IMR-90 (cell line): ENCODE data around the gene PYDC1. TPM values are rescaled to one million over a fixed set of nuclear protein-coding genes. Genes with fewer than 3 reads are reported as not detected.

ENCODE experiments used
- ATAC-seq: fragments of 200-7000 bp; cut with Tn5 transposase; 2 replicates; pipeline ENCODE4 v1.9.1; 2020; ENCODE audit warnings: low read depth, mild to moderate bottlenecking, moderate library complexity
- BruUV-seq: library from RNA; stranded (reverse); fragments of 400-500 nt; replicated peaks from 2 replicates; lab custom pipeline; 2021; lab: Mats Ljungman, UMichigan
- CTCF ChIA-PET: fragments of 300-600 bp; formaldehyde crosslinking; extraction: SDS; loops from one replicate; lab custom pipeline; 2021; ENCODE audit warnings: antibody characterized with exemption; lab: Yijun Ruan, JAX
- POLR2A ChIA-PET: fragments of 300-600 bp; sonication (Branson Sonifier 250); formaldehyde crosslinking; loops from one replicate; lab custom pipeline; 2022; ENCODE audit warnings: antibody characterized with exemption; ENCODE audit not compliant: unreplicated experiment; lab: Charles Lee
- DNase-seq: peaks from one replicate; pipeline ENCODE4 v3.0.0; 2013
- H2AFZ ChIP-seq: replicated peaks from 2 replicates; pipeline ENCODE3; 2013; ENCODE audit warnings: low read length, mild to moderate bottlenecking; ENCODE audit not compliant: poor library complexity
- H2AK5ac ChIP-seq: 2 replicates; pipeline ENCODE4 v1.6.1; 2013; ENCODE audit warnings: low read depth, low read length, inconsistent platforms
- H2AK9ac ChIP-seq: replicated peaks from 2 replicates; pipeline ENCODE3; 2013; ENCODE audit warnings: mild to moderate bottlenecking, low read depth, low read length, moderate library complexity; ENCODE audit not compliant: poor library complexity
- H2BK120ac ChIP-seq: 2 replicates; pipeline ENCODE4 v1.6.1; 2013; ENCODE audit warnings: low read depth, low read length, inconsistent platforms
- H2BK15ac ChIP-seq: 3 replicates; pipeline ENCODE4 v1.6.1; 2013; ENCODE audit warnings: low read depth, low read length, inconsistent platforms
- H2BK20ac ChIP-seq: 2 replicates; pipeline ENCODE4 v1.6.1; 2013; ENCODE audit warnings: low read depth, mild to moderate bottlenecking, inconsistent platforms, low read length, moderate library complexity
- H2BK5ac ChIP-seq: 2 replicates; pipeline ENCODE4 v1.6.1; 2013; ENCODE audit warnings: mild to moderate bottlenecking, low read depth, low read length, inconsistent platforms; ENCODE audit not compliant: poor library complexity, severe bottlenecking
- H3K14ac ChIP-seq: replicated peaks from 2 replicates; pipeline ENCODE4 v1.6.1; 2013; ENCODE audit warnings: low read depth, low read length, inconsistent platforms
- H3K18ac ChIP-seq: 2 replicates; pipeline ENCODE4 v1.6.1; 2013; ENCODE audit warnings: low read depth, low read length, control low read depth
- H3K23ac ChIP-seq: 2 replicates; pipeline ENCODE4 v1.6.1; 2013; ENCODE audit warnings: low read depth, low read length, inconsistent platforms
- H3K27ac ChIP-seq: 2 replicates; pipeline ENCODE4 v1.5.1; 2013; ENCODE audit warnings: mild to moderate bottlenecking, control low read depth, low read length; ENCODE audit not compliant: insufficient read depth
- H3K27me3 ChIP-seq: 2 replicates; pipeline ENCODE4 v1.6.1; 2013; ENCODE audit warnings: low read length; ENCODE audit not compliant: control insufficient read depth, insufficient read depth
- H3K36me3 ChIP-seq: 2 replicates; pipeline ENCODE4 v1.6.1; 2013; ENCODE audit warnings: low read length, mixed read lengths; ENCODE audit not compliant: control insufficient read depth, insufficient read depth
- H3K4ac ChIP-seq: 2 replicates; pipeline ENCODE4 v1.6.1; 2013; ENCODE audit warnings: low read depth, low read length, inconsistent platforms
- H3K4me1 ChIP-seq: 2 replicates; pipeline ENCODE4 v1.6.1; 2013; ENCODE audit warnings: low read length, mixed read lengths; ENCODE audit not compliant: control insufficient read depth, insufficient read depth
- H3K4me2 ChIP-seq: 2 replicates; pipeline ENCODE4 v1.6.1; 2013; ENCODE audit warnings: low read depth, mild to moderate bottlenecking, control low read depth, low read length, moderate library complexity
- H3K4me3 ChIP-seq: 2 replicates; pipeline ENCODE4 v1.5.1; 2013; ENCODE audit warnings: low read depth, mild to moderate bottlenecking, control low read depth, low read length, moderate library complexity; ENCODE audit not compliant: insufficient read depth
- H3K56ac ChIP-seq: 2 replicates; pipeline ENCODE4 v1.6.1; 2013; ENCODE audit warnings: low read length, inconsistent platforms; ENCODE audit not compliant: insufficient read depth; ENCODE audit errors: extremely low read depth
- H3K79me1 ChIP-seq, 2 experiments: 2 replicates each; pipeline ENCODE4 v1.6.1; 2013; ENCODE audit warnings: low read length in 2 of 2, inconsistent platforms in 1 of 2, low read depth in 1 of 2
- H3K9ac ChIP-seq: 2 replicates; pipeline ENCODE4 v1.6.1; 2013; ENCODE audit warnings: low read depth, low read length, control low read depth
- H3K9me1 ChIP-seq: 2 replicates; pipeline ENCODE4 v1.6.1; 2013; ENCODE audit warnings: low read length, inconsistent platforms; ENCODE audit not compliant: insufficient read depth
- H3K9me3 ChIP-seq: 2 replicates; pipeline ENCODE4 v1.6.1; 2013; ENCODE audit warnings: low read length; ENCODE audit not compliant: control insufficient read depth, insufficient read depth
- H4K20me1 ChIP-seq: 2 replicates; pipeline ENCODE4 v1.6.1; 2013; ENCODE audit warnings: low read length, inconsistent platforms; ENCODE audit not compliant: insufficient read depth
- H4K5ac ChIP-seq: 2 replicates; pipeline ENCODE4 v1.6.1; 2013; ENCODE audit warnings: mild to moderate bottlenecking, low read depth, low read length, control low read depth
- H4K8ac ChIP-seq, 2 experiments: 2 replicates each; pipeline ENCODE4 v1.6.1; 2013; ENCODE audit warnings: low read depth in 2 of 2, low read length in 2 of 2, control low read depth in 1 of 2, inconsistent platforms in 1 of 2
- H4K91ac ChIP-seq: 2 replicates; pipeline ENCODE4 v1.6.1; 2013; ENCODE audit warnings: low read depth, low read length, inconsistent platforms; ENCODE audit not compliant: insufficient read depth
- BHLHE40 ChIP-seq: fragments of 150-350 bp; IDR thresholded peaks from 2 replicates; pipeline ENCODE4 v1.6.1; 2016; ENCODE audit warnings: mild to moderate bottlenecking, low read depth, low read length
- CHD1 ChIP-seq: IDR thresholded peaks from 2 replicates; pipeline ENCODE4 v1.6.1; 2012; ENCODE audit warnings: low read depth, low read length, improper control_type of control experiment
- FOS ChIP-seq: fragments of 150-350 bp; IDR thresholded peaks from 2 replicates; pipeline ENCODE4 v1.6.1; 2016; ENCODE audit warnings: low read depth, low read length
- MAFK ChIP-seq: IDR thresholded peaks from 2 replicates; pipeline ENCODE4 v1.6.1; 2012; ENCODE audit warnings: low read depth, low read length, improper control_type of control experiment
- MAZ ChIP-seq: IDR thresholded peaks from 2 replicates; pipeline ENCODE4 v1.6.1; 2012; ENCODE audit warnings: low read depth, mild to moderate bottlenecking, low read length, improper control_type of control experiment, moderate library complexity, borderline replicate concordance
- NFE2L2 ChIP-seq: fragments of 150-350 bp; IDR thresholded peaks from 2 replicates; pipeline ENCODE4 v1.6.1; 2016; ENCODE audit warnings: low read depth, mild to moderate bottlenecking, low read length
- RAD21 ChIP-seq: IDR thresholded peaks from 2 replicates; pipeline ENCODE4 v1.6.1; 2012; ENCODE audit warnings: low read length, improper control_type of control experiment
- RCOR1 ChIP-seq: IDR thresholded peaks from 2 replicates; pipeline ENCODE4 v1.6.1; 2012; ENCODE audit warnings: mild to moderate bottlenecking, low read length, improper control_type of control experiment; ENCODE audit not compliant: insufficient replicate concordance
- RFX5 ChIP-seq: IDR thresholded peaks from 2 replicates; pipeline ENCODE4 v1.8.0; 2012; ENCODE audit warnings: low read depth, mild to moderate bottlenecking, low read length, moderate library complexity
- SMC3 ChIP-seq: fragments of 150-350 bp; IDR thresholded peaks from 2 replicates; pipeline ENCODE4 v1.6.1; 2016; ENCODE audit warnings: low read depth, mild to moderate bottlenecking, antibody characterized with exemption, low read length, moderate library complexity
- WGBS, 2 experiments: methylation state at CpG; one replicate each; pipeline versions ENCODE4 v1.1.5 to v1.1.7; 2013; ENCODE audit warnings: missing lambda C conversion rate in 2 of 2; ENCODE audit not compliant: insufficient read length in 1 of 2; ENCODE audit errors: extremely low coverage in 2 of 2; 5-methylcytosine and 5-hydroxymethylcytosine counted together
- dilution Hi-C: fragments of 300-500 bp; cut with HindIII; formaldehyde crosslinking; loops from one replicate; pipeline ENCODE4 v1.14.3; 2018; ENCODE audit warnings: low sequenced_read_pairs; ENCODE audit not compliant: unreplicated experiment
- in situ Hi-C: fragments of 300-500 bp; cut with MboI; formaldehyde crosslinking; loops from 3 replicates; pipeline ENCODE4 v1.14.3; 2019; ENCODE audit warnings: low sequenced_read_pairs, inconsistent platforms, mixed read lengths
- intact Hi-C: fragments of 100-400 bp; cut with micrococcal nuclease; formaldehyde crosslinking; loops from 2 replicates; pipeline ENCODE4 v1.10.0; 2022
- polyA plus RNA-seq, 3 experiments: library from polyadenylated mRNA; depleted of rRNA; stranded (reverse); fragments of >200 nt; gene quantifications; 2 replicates each; pipeline ENCODE4 v1.2.3, GENCODE V29; 2012; ENCODE audit warnings: low replicate concordance in 1 of 3
- total RNA-seq: library from RNA; depleted of rRNA; stranded (reverse); fragments of >200 nt; gene quantifications from 2 replicates; pipeline ENCODE4 v1.2.3, GENCODE V29; 2012
- TF ChIP-seq, protein P1 (sequence below): fragments of 150-350 bp; IDR thresholded peaks from 2 replicates; pipeline ENCODE4 v1.6.1; 2017; ENCODE audit warnings: mild to moderate bottlenecking, antibody characterized with exemption, low read length, low read depth
- TF ChIP-seq, protein P2 (sequence below): conservative IDR thresholded peaks from 2 replicates; pipeline ENCODE4 v1.5.1; 2012; ENCODE audit warnings: mild to moderate bottlenecking, low read depth, low read length, improper control_type of control experiment

The PYDC1 gene
- total and polyA plus RNA-seq, 2 of the 4 experiments (the other 2 are of a cell fraction): not detected

DNA sequence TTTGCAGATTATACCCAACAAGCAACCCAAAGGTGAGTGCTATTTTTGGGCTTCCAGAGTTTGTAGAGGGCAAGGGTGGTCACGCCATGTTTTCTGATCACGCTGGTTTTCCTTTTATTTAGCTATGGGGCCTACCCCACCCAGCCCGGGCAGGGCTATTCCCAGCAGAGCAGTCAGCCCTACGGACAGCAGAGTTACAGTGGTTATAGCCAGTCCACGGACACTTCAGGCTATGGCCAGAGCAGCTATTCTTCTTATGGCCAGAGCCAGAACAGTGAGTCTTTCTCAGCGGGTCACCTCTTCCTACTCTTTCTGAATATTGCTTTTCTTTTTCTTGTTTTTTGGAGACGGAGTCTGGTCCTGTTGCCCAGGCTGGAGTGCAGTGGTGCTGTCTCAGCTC is 34.5 kb downstream of the PYDC1 start:
- Histone ChIP-seq H4K91ac (no peak overlapping the region), H3K4me3 (peak overlapping the region; percentile 69), H3K4me1 (peaks cover 6% of the 10 kb centered on the region; the same call in 1 of the 2 replicates), H3K27ac (no peak overlapping the region), H3K14ac (0 out of 2 replicates have a peak overlapping the region, but pooled peaks have one; percentile 11), H3K9ac (peak overlapping the region; percentile 42), H3K9me3 (no peaks in the 10 kb centered on the region), H2AFZ (peak overlapping the region; percentile 57), H4K5ac (no peak overlapping the region), H2AK5ac (no peak overlapping the region), H3K23ac (peak overlapping the region; percentile 58), H2BK20ac (no peak overlapping the region), H2BK120ac (peak overlapping the region; percentile 65; the same call in 1 of the 2 replicates), H2BK5ac (no peak overlapping the region), H3K27me3 (no peaks in the 10 kb centered on the region), H3K4me2 (peak overlapping the region; percentile 81), H2BK15ac (no peak overlapping the region), H3K36me3 (peaks cover 52% of the 10 kb centered on the region), H3K79me1 (peaks cover 21 to 61% of the 10 kb centered on the region in 2 experiments), H2AK9ac (no peak overlapping the region), H4K8ac (no peak overlapping the region), H3K56ac (no peak overlapping the region), H3K18ac (no peak overlapping the region), H3K4ac (no peak overlapping the region), H3K9me1 (peaks cover 11% of the 10 kb centered on the region), H4K20me1 (peaks cover 78% of the 10 kb centered on the region)
- in situ Hi-C loops: no loop called here
- ChIA-PET CTCF (no interaction called here), POLR2A (interaction anchor here (0.5 kb wide), 1 partner anchor 160 kb away, joined by 6 read pairs; no protein-coding TSS in a partner anchor)
- dilution Hi-C loops: no loop called here
- TF ChIP-seq RFX5 (no peak), FOS (no peak), MAZ (no peak), NFE2L2 (no peak), BHLHE40 (no peak), RCOR1 (no peak), SMC3 (no peak), RAD21 (no peak), CHD1 (no peak), MAFK (no peak)
- TF ChIP-seq, protein P1, sequence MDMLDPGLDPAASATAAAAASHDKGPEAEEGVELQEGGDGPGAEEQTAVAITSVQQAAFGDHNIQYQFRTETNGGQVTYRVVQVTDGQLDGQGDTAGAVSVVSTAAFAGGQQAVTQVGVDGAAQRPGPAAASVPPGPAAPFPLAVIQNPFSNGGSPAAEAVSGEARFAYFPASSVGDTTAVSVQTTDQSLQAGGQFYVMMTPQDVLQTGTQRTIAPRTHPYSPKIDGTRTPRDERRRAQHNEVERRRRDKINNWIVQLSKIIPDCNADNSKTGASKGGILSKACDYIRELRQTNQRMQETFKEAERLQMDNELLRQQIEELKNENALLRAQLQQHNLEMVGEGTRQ: no peak
- TF ChIP-seq, protein P2, sequence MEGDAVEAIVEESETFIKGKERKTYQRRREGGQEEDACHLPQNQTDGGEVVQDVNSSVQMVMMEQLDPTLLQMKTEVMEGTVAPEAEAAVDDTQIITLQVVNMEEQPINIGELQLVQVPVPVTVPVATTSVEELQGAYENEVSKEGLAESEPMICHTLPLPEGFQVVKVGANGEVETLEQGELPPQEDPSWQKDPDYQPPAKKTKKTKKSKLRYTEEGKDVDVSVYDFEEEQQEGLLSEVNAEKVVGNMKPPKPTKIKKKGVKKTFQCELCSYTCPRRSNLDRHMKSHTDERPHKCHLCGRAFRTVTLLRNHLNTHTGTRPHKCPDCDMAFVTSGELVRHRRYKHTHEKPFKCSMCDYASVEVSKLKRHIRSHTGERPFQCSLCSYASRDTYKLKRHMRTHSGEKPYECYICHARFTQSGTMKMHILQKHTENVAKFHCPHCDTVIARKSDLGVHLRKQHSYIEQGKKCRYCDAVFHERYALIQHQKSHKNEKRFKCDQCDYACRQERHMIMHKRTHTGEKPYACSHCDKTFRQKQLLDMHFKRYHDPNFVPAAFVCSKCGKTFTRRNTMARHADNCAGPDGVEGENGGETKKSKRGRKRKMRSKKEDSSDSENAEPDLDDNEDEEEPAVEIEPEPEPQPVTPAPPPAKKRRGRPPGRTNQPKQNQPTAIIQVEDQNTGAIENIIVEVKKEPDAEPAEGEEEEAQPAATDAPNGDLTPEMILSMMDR: no peak
- intact Hi-C loops: loop anchor here (10.0 kb wide), 1 partner anchor 692 kb away; the partner anchor contains the start of gene ZNF267
- WGBS, 2 experiments: 0% methylated on average over 1 of the region's 7 CpGs; no CpG with 5 or more reads in 1 of the 2 experiments
- no peak for DNase-seq
- no TSS peak for BruUV-seq
- no peak for ATAC-seq
